ENCODE results near the gene OVOL1. TPM values are rescaled to one million over a fixed set of nuclear protein-coding genes. Genes with fewer than 3 reads are reported as not detected.

OVOL1 gene
- total and polyA plus RNA-seq, 2 of the 13 experiments (the other 11 are each of a cell fraction or from before 2014, with no cell fraction given), result 0.01 TPM; not detected in 1

- Histone ChIP-seq H3K36me3 (replicated peaks in 1 of 2; ENCODE audit: control insufficient read depth in 1 of 2, insufficient read depth in 2 of 2, low read length in 2 of 2) (no peaks in the 10 kb centered on the region), H3K9ac (ENCODE audit: insufficient read depth, low read depth, low read length) (peak overlapping the region; percentile 82), H3K4me2 (ENCODE audit: low read depth, low read length) (peak overlapping the region; percentile 95), H3K79me2 (ENCODE audit: insufficient read depth, low read length) (no peaks in the 10 kb centered on the region), H3K9me3 (ENCODE audit: low read length) (no peaks in the 10 kb centered on the region), H3K4me1 (ENCODE audit: insufficient read depth, low read length) (peaks cover 42% of the 10 kb centered on the region), H2AFZ (ENCODE audit: low read length) (no peak overlapping the region), H3K4me3 (replicated peaks in 1 of 3; ENCODE audit: insufficient read depth in 1 of 3, low read depth in 2 of 3, low read length in 3 of 3) (peak overlapping the region; percentile 18 to 92 (median 62); a peak in 5 of 6 replicates), H3K27ac (ENCODE audit: extremely low read length, insufficient read depth, low read length) (no peak overlapping the region), H4K20me1 (ENCODE audit: insufficient read depth, low read length) (no peaks in the 10 kb centered on the region), H3K27me3 (ENCODE audit: control insufficient read depth in 1 of 2, insufficient read depth in 2 of 2, low read length in 2 of 2) (peaks cover 1 to 26% of the 10 kb centered on the region in 2 experiments; a peak in 4 of 5 replicates)
- no peak for FAIRE-seq
- no TSS peak for BruUV-seq (replicated peaks)
- WGBS (ENCODE audit: low lambda C conversion rate), result 67% methylated on average over 2 of the region's 12 CpGs
- TF ChIP-seq CEBPB (IDR thresholded peaks at IDR 0.05; ENCODE audit: borderline replicate concordance, low read depth, low read length), result 0 out of 2 replicates have a peak, but pooled peaks have one; percentile 70
- TF ChIP-seq RBM39 (IDR thresholded peaks at IDR 0.05; ENCODE audit: low read depth, low read length, poor library complexity, severe bottlenecking), result peak; percentile 11
- TF ChIP-seq PRPF4 (IDR thresholded peaks at IDR 0.05; ENCODE audit: low read depth, low read length, poor library complexity, severe bottlenecking), result no peak
- no peak for ATAC-seq
- in situ Hi-C loops (cut with HindIII; ENCODE audit: extremely low pct_ligation_motif_present, low pct_unique_long_range_greater_than_20kb) (no loop called here), intact Hi-C loops (cut with micrococcal nuclease; ENCODE audit: unreplicated experiment) (no loop called here)
- ChIA-PET POLR2A (interaction anchor here (0.6 to 3.4 kb wide), 7 partner anchors 8 to 79 kb away, joined by 3 to 13 read pairs (median 5); partner anchors contain the start of genes CFL1, KAT5, MUS81 and RNASEH2C), CTCF (ENCODE audit: low intra/inter-chr PET ratio, low total read pairs) (interaction anchor here (0.7 to 4.7 kb wide), 7 partner anchors 10 to 209 kb away, joined by 3 to 56 read pairs (median 5); partner anchors contain the start of gene KAT5)
- no peak for DNase-seq (ENCODE audit: low spot score)
These were observed 7.3 kb upstream of the OVOL1 start for GRCh38 chr11:65779669-65779918.

- WGBS (ENCODE audit: low lambda C conversion rate), result 33% methylated on average over 28 of the region's 76 CpGs
- DNase-seq (ENCODE audit: low spot score), result peak; percentile 53
- Histone ChIP-seq H3K27me3 (ENCODE audit: control insufficient read depth in 1 of 2, insufficient read depth in 2 of 2, low read length in 2 of 2) (peaks cover 2 to 30% of the 10 kb centered on the region in 2 experiments; a peak in 4 of 5 replicates), H3K4me2 (ENCODE audit: low read depth, low read length) (peak overlapping the region; percentile 95), H3K79me2 (ENCODE audit: insufficient read depth, low read length) (no peaks in the 10 kb centered on the region), H3K9ac (ENCODE audit: insufficient read depth, low read depth, low read length) (peak overlapping the region; percentile 82), H2AFZ (ENCODE audit: low read length) (no peak overlapping the region), H3K4me3 (replicated peaks in 1 of 3; ENCODE audit: insufficient read depth in 1 of 3, low read depth in 2 of 3, low read length in 3 of 3) (peak overlapping the region; percentile 59 to 92 (median 62)), H4K20me1 (ENCODE audit: insufficient read depth, low read length) (no peaks in the 10 kb centered on the region), H3K27ac (ENCODE audit: extremely low read length, insufficient read depth, low read length) (peak overlapping the region; percentile 61), H3K4me1 (ENCODE audit: insufficient read depth, low read length) (peaks cover 43% of the 10 kb centered on the region), H3K36me3 (replicated peaks in 1 of 2; ENCODE audit: control insufficient read depth in 1 of 2, insufficient read depth in 2 of 2, low read length in 2 of 2) (no peaks in the 10 kb centered on the region), H3K9me3 (ENCODE audit: low read length) (no peaks in the 10 kb centered on the region)
- intact Hi-C loops (cut with micrococcal nuclease; ENCODE audit: unreplicated experiment), result loop anchor here (5.0 kb wide), 2 partner anchors 37 to 547 kb away; no protein-coding TSS in a partner anchor
- BruUV-seq (replicated peaks), result TSS peak; percentile 41
- POLR2A ChIA-PET, result interaction anchor here (0.6 to 3.4 kb wide), 7 partner anchors 9 to 79 kb away, joined by 3 to 13 read pairs (median 5); partner anchors contain the start of genes CFL1, KAT5, MUS81 and RNASEH2C
- ATAC-seq, result peak; percentile 74
- in situ Hi-C loops (cut with HindIII; ENCODE audit: extremely low pct_ligation_motif_present, low pct_unique_long_range_greater_than_20kb), result loop anchor here (5.0 kb wide), 1 partner anchor 37 kb away; no protein-coding TSS in a partner anchor
- FAIRE-seq, result no peak
- CTCF ChIA-PET (ENCODE audit: low intra/inter-chr PET ratio, low total read pairs), result interaction anchor here (0.7 to 4.7 kb wide), 9 partner anchors 10 to 209 kb away, joined by 3 to 56 read pairs (median 4); partner anchors contain the start of genes FIBP and KAT5
- TF ChIP-seq ZBTB43 (CRISPR knock-in tag; conservative IDR thresholded peaks at IDR 0.05), result no peak
- TF ChIP-seq POGZ (CRISPR knock-in tag; IDR thresholded peaks at IDR 0.05), result no peak
- peak; percentile 53 for TF ChIP-seq PHF8 (CRISPR knock-in tag; IDR thresholded peaks at IDR 0.05)
- 0 out of 2 replicates have a peak, but pooled peaks have one; percentile 37 for TF ChIP-seq NFKBIZ (CRISPR knock-in tag; IDR thresholded peaks at IDR 0.05)
- peak; percentile 98 to 99 for TF ChIP-seq HMGXB4 (CRISPR knock-in tag; IDR thresholded peaks at IDR 0.05; ENCODE audit: borderline replicate concordance in 1 of 2, low read depth in 1 of 2)
- no peak for TF ChIP-seq NBN (conservative IDR thresholded peaks at IDR 0.05)
- peak; percentile 80 for TF ChIP-seq CTCF (CRISPR knock-in tag; IDR thresholded peaks at IDR 0.05)
These were observed 6.7 kb upstream of the OVOL1 start for GRCh38 chr11:65779919-65780769.

Measured in HepG2 (cell line).